Keratinocyte (primary cell): Measurements from ENCODE around the gene HP. TPM values are rescaled to one million over a fixed set of nuclear protein-coding genes. Genes with fewer than 3 reads are reported as not detected.

ENCODE experiments used
- DNase-seq: peaks from one replicate; pipeline ENCODE4 v3.0.0-alpha.2; 2011; ENCODE audit warnings: low read depth, missing footprints, low spot score
- FAIRE-seq: peaks from 2 replicates; lab custom pipeline; 2011; peaks lifted over from hg19 to GRCh38; lab: Jason Lieb, UNC
- H2AFZ ChIP-seq: 2 replicates; pipeline ENCODE4 v1.6.0; 2012; ENCODE audit warnings: low read length, control low read depth, inconsistent platforms; ENCODE audit not compliant: control insufficient read depth
- H3K27ac ChIP-seq: 2 replicates; pipeline ENCODE4 v1.5.1; 2011; ENCODE audit warnings: low read length; ENCODE audit not compliant: control insufficient read depth, insufficient read depth
- H3K27me3 ChIP-seq: 3 replicates; pipeline ENCODE4 v1.6.0; 2011; ENCODE audit warnings: low read length; ENCODE audit not compliant: control insufficient read depth, insufficient read depth; ENCODE audit errors: extremely low read depth
- H3K36me3 ChIP-seq, 2 experiments: 2 replicates in 1 of 2; 3 replicates in 1 of 2; pipeline ENCODE4 v1.5.1; 2011; ENCODE audit warnings: low read length in 2 of 2, mild to moderate bottlenecking in 1 of 2; ENCODE audit not compliant: control insufficient read depth in 2 of 2, insufficient read depth in 2 of 2; ENCODE audit errors: extremely low read depth in 1 of 2
- H3K4me1 ChIP-seq: 3 replicates; pipeline ENCODE4 v1.5.1; 2011; ENCODE audit warnings: low read length; ENCODE audit not compliant: control insufficient read depth, insufficient read depth; ENCODE audit errors: extremely low read depth
- H3K4me2 ChIP-seq: 3 replicates; pipeline ENCODE4 v1.6.0; 2011; ENCODE audit warnings: low read depth, low read length; ENCODE audit not compliant: control insufficient read depth, insufficient read depth; ENCODE audit errors: extremely low read depth
- H3K4me3 ChIP-seq, 3 experiments: fragments of 200-600 bp in 1 of 3; sonication (generic) in 1 of 3; 2 replicates in 2 of 3; 3 replicates in 1 of 3; pipeline ENCODE4 v1.5.1; 2011 to 2016; ENCODE audit warnings: low read length in 3 of 3, mild to moderate bottlenecking in 3 of 3, control low read depth in 2 of 3, inconsistent platforms in 1 of 3, low read depth in 1 of 3, mixed read lengths in 1 of 3, mixed run types in 1 of 3, moderate library complexity in 1 of 3; ENCODE audit not compliant: control insufficient read depth in 2 of 3, insufficient read depth in 2 of 3; ENCODE audit errors: extremely low read depth in 1 of 3
- H3K79me2 ChIP-seq: 2 replicates; pipeline ENCODE4 v1.6.0; 2012; ENCODE audit warnings: low read length; ENCODE audit not compliant: control insufficient read depth, insufficient read depth
- H3K9ac ChIP-seq: 3 replicates; pipeline ENCODE4 v1.6.0; 2011; ENCODE audit warnings: low read length; ENCODE audit not compliant: control insufficient read depth, insufficient read depth; ENCODE audit errors: extremely low read depth
- H3K9me1 ChIP-seq: 3 replicates; pipeline ENCODE4 v1.6.0; 2011; ENCODE audit warnings: low read length; ENCODE audit not compliant: control insufficient read depth, insufficient read depth; ENCODE audit errors: extremely low read depth
- H3K9me3 ChIP-seq: 2 replicates; pipeline ENCODE4 v1.5.1; 2012; ENCODE audit warnings: low read depth, low read length; ENCODE audit not compliant: control insufficient read depth
- H4K20me1 ChIP-seq: 3 replicates; pipeline ENCODE4 v1.6.0; 2011; ENCODE audit warnings: low read length; ENCODE audit not compliant: control insufficient read depth, insufficient read depth; ENCODE audit errors: extremely low read depth
- EZH2 ChIP-seq: IDR thresholded peaks from one replicate; pipeline ENCODE4 v1.6.1; 2012; ENCODE audit warnings: inconsistent platforms, mild to moderate bottlenecking, low read length, moderate library complexity
- dilution Hi-C: fragments of 300-500 bp; cut with MboI; formaldehyde crosslinking; loops from one replicate; pipeline ENCODE4 v1.7.0; 2020; ENCODE audit warnings: low sequenced_read_pairs; ENCODE audit not compliant: extremely low pct_ligation_motif_present
- polyA plus RNA-seq, 5 experiments: library from polyadenylated mRNA; depleted of rRNA in 3 of 5; stranded (reverse) in 3 of 5; stranded (forward) in 1 of 5; unstranded in 1 of 5; fragments of >200 nt; gene quantifications; 1 replicate in 1 of 5; 2 replicates in 3 of 5; 3 replicates in 1 of 5; pipeline versions ENCODE4 v1.2.1 to v1.2.3, GENCODE V29; 2011 to 2012; ENCODE audit warnings: missing spikeins in 2 of 5, low read depth in 1 of 5, low replicate concordance in 1 of 5
- TF ChIP-seq, protein P1 (sequence below), 3 experiments: IDR thresholded peaks in 1 of 3; conservative IDR thresholded peaks in 1 of 3; optimal IDR thresholded peaks in 1 of 3; 2 replicates in 2 of 3; 3 replicates in 1 of 3; pipeline versions ENCODE3 to v1.5.1; 2011; ENCODE audit warnings: low read length in 3 of 3, mild to moderate bottlenecking in 3 of 3, moderate library complexity in 2 of 3, control low read depth in 1 of 3, inconsistent platforms in 1 of 3; ENCODE audit not compliant: insufficient read depth in 2 of 3; ENCODE audit errors: extremely low read depth in 1 of 3

Gene HP
- polyA plus RNA-seq, 1 donor (not counting 4 experiments of a cell fraction or from before 2014, with no cell fraction given), result 0.43 TPM

DNA sequence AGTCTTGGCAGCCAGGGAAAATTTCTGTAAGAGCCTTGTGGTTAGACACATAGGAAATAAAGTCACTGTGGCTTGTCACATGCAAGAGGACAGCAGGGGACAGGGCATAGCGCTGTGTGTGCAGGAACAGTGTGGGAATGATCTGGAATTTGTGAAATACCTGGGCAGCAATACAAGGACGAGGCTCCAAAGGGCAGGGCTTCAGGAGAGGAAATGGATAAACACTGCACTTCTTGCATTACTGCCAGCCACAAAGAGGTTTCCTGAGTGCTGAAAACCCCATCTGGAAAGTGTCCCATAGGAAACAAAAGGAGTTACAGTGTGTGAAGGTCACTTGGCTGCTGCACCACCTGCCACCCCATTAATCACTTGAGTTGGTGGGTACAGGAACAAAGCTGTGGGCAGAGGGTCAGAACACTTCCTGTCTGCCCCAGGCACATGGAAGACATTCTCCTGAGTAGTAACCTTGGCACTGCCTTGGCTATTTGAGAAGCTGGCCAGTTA is 12.1 kb upstream of the HP start:
- Histone ChIP-seq H3K4me1 (no peaks in the 10 kb centered on the region), H3K36me3 (no peaks in the 10 kb centered on the region), H3K27me3 (no peaks in the 10 kb centered on the region), H3K4me2 (no peak overlapping the region), H3K9ac (no peak overlapping the region), H3K9me3 (no peaks in the 10 kb centered on the region), H2AFZ (no peak overlapping the region), H3K79me2 (no peaks in the 10 kb centered on the region), H3K27ac (no peak overlapping the region), H3K4me3 (no peak overlapping the region), H3K9me1 (no peaks in the 10 kb centered on the region), H4K20me1 (no peaks in the 10 kb centered on the region)
- FAIRE-seq (no peak), DNase-seq (no peak)
- TF ChIP-seq EZH2, result no peak
- dilution Hi-C loops, result no loop called here

DNA sequence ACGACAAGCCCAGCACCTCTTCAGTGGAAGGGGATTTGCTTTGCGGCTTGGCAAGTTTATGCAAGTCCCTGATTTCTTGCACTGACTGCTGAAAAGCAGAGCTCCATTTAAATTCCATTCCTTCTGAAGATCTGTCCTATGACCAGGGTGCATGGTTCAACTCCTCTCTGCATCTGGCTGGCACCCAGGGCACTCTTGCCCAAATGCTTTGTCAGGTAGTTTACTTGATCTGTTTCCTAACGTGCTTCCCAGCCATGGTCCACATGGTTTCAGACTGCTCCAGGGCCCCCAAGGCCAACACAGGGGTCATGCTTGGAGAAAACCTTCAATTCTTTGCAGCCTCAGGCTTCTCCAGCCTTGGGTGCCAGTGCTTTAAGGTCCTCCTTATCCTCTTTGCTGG is 11.2 kb upstream of the HP start:
- Histone ChIP-seq H3K9me3 (no peaks in the 10 kb centered on the region), H3K79me2 (no peaks in the 10 kb centered on the region), H3K4me1 (no peaks in the 10 kb centered on the region), H3K27me3 (no peaks in the 10 kb centered on the region), H3K27ac (no peak overlapping the region), H3K4me3 (no peak overlapping the region), H3K4me2 (no peak overlapping the region), H3K9me1 (no peaks in the 10 kb centered on the region), H2AFZ (no peak overlapping the region), H4K20me1 (no peaks in the 10 kb centered on the region), H3K9ac (no peak overlapping the region), H3K36me3 (no peaks in the 10 kb centered on the region)
- TF ChIP-seq, protein P1, sequence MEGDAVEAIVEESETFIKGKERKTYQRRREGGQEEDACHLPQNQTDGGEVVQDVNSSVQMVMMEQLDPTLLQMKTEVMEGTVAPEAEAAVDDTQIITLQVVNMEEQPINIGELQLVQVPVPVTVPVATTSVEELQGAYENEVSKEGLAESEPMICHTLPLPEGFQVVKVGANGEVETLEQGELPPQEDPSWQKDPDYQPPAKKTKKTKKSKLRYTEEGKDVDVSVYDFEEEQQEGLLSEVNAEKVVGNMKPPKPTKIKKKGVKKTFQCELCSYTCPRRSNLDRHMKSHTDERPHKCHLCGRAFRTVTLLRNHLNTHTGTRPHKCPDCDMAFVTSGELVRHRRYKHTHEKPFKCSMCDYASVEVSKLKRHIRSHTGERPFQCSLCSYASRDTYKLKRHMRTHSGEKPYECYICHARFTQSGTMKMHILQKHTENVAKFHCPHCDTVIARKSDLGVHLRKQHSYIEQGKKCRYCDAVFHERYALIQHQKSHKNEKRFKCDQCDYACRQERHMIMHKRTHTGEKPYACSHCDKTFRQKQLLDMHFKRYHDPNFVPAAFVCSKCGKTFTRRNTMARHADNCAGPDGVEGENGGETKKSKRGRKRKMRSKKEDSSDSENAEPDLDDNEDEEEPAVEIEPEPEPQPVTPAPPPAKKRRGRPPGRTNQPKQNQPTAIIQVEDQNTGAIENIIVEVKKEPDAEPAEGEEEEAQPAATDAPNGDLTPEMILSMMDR (optimal IDR thresholded peaks at IDR 0.05 in 1 of 3, IDR thresholded peaks at IDR 0.05 in 1 of 3, conservative IDR thresholded peaks at IDR 0.05 in 1 of 3; ENCODE audit: extremely low read depth in 1 of 3, insufficient read depth in 2 of 3, low read length in 3 of 3), result no peak
- FAIRE-seq (no peak), DNase-seq (no peak)
- dilution Hi-C loops, result no loop called here

DNA sequence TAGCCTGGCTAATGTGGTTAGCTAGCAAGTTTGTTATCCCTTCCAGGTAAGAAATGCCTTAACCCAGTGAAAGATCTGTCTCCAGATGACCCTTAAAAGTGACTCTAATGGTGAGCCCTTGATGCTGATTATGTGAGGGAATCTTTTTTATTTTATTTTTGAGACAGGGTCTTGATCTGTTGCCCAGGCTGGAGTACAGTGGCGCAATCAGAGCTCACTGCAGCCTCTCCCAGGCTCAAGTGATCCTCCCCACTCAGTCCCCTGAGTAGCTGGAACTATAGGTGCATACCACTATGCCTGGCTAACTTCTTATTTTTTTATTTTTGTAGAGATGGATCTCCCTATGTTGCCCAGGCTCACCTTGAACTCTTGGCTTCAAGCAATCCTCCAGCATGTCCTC is 10.8 kb upstream of the HP start:
- Histone ChIP-seq H3K79me2 (no peaks in the 10 kb centered on the region), H4K20me1 (no peaks in the 10 kb centered on the region), H3K9me1 (no peaks in the 10 kb centered on the region), H3K27ac (no peak overlapping the region), H3K36me3 (no peaks in the 10 kb centered on the region), H3K4me3 (no peak overlapping the region), H3K27me3 (no peaks in the 10 kb centered on the region), H2AFZ (no peak overlapping the region), H3K9ac (no peak overlapping the region), H3K4me1 (no peaks in the 10 kb centered on the region), H3K9me3 (no peaks in the 10 kb centered on the region), H3K4me2 (no peak overlapping the region)
- TF ChIP-seq, protein P1 (optimal IDR thresholded peaks at IDR 0.05 in 1 of 3, IDR thresholded peaks at IDR 0.05 in 1 of 3, conservative IDR thresholded peaks at IDR 0.05 in 1 of 3; ENCODE audit: extremely low read depth in 1 of 3, insufficient read depth in 2 of 3, low read length in 3 of 3), result no peak
- TF ChIP-seq EZH2, result no peak
- DNase-seq (no peak), FAIRE-seq (no peak)
- dilution Hi-C loops, result no loop called here
